ENCODE data around the gene MAN2C1. TPM values are rescaled to one million over a fixed set of nuclear protein-coding genes. Genes with fewer than 3 reads are reported as not detected.
"Not testable (repeated sequence)": the region's sequence is repeated elsewhere in the genome, so short reads cannot be mapped to it uniquely, and the experiment has no call there.

MAN2C1 gene
- 102 TPM for polyA plus RNA-seq (2012; ENCODE audit: insufficient read depth, insufficient read length)

DNA sequence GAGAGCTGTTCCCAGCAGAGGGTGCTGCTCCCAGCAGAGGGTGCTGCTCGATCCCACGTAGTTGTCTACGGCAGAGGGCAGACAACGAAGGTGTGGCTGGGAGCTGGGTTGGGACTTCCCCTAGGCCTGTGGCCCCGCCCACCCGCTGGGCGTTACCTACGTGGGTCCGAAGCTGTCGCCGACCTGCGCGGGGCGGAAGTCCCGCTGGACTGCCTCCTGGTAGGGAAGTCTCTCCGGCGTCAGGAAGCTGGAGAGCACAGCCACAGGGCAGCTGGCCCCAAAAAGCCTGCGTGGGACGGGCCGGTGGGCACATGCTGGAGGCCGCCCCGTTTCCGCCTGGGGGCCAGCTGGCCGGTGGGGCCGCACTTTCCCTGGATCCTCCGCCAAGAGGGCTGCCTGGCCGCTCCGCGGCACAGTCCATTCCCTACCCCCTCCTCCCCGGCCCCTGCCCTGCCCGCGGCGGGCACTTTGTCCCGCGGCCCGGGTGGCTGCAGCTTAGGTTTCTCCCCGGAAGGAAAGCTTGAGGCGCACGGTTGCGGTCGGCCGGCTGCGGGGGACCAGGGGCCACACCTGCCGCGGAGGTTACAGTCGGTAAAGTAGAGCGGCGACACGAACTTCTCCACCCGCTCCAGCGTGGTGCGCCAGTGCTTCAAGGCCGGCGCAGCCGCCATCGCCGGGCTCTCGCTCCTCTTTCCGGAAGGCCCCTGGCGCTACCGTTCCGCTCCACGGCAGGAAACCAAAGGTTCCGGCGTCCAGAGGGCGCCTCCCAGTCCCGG, at the start of gene MAN2C1:
Gene MAN2C1, minus strand, starts transcription at position 695 of the 776 bp plus-strand sequence. Its CDS starts 24 bp downstream, at position 671.
- H3K4me3 ChIP-seq (ENCODE audit: low read length), result peak within 1 kb of the TSS; percentile 81
- DNase-seq (ENCODE audit: low read depth, low spot score), result peak; percentile 91

GRCh38 chr15:75416584-75416983, 48.2 kb upstream of the MAN2C1 start:
- DNase-seq (ENCODE audit: low read depth, low spot score), result no peak
- no peak overlapping the region for H3K4me3 ChIP-seq (ENCODE audit: low read length)

DNA sequence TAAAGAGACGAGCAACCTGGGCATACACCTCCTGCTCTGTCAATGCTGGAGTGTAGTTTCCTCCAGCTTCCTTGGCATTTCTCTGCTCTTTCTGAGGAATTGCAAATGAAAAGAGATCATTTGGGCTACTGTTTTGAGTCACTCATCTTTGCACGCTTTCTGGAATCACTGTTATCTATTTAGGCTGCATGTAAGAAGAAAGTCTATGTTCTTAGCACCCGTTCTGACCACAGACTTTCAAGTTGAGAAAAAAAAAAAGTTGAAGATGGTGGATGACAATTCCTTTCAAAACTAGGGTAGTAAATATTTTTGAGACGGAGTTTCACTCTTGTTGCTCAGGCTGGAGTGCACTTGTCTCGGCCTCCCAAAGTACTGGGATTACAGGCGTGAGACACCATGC, 41.8 kb upstream of the MAN2C1 start:
- H3K4me3 ChIP-seq (ENCODE audit: low read length), result no peak overlapping the region
- DNase-seq (ENCODE audit: low read depth, low spot score), result no peak

DNA sequence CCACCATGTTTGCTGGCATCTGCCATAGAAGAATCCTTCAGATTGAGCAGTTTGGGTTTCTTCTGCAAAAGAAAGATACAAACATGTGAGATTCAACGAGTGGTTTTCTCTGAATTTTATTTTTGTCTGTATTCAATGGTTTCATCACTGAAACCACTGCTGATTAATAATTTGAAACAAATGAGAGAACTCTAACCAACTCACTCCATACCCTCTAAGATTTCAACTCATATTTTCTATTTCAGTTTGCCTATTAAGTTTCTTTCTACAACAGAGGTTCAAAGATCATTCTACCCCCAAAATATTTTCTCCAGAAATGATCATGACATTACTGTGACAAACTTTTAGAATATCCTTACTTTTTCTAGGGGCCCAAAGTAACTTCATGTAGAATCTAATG, 38.7 kb upstream of the MAN2C1 start:
- DNase-seq (ENCODE audit: low read depth, low spot score), result no peak
- no peak overlapping the region for H3K4me3 ChIP-seq (ENCODE audit: low read length)

DNA sequence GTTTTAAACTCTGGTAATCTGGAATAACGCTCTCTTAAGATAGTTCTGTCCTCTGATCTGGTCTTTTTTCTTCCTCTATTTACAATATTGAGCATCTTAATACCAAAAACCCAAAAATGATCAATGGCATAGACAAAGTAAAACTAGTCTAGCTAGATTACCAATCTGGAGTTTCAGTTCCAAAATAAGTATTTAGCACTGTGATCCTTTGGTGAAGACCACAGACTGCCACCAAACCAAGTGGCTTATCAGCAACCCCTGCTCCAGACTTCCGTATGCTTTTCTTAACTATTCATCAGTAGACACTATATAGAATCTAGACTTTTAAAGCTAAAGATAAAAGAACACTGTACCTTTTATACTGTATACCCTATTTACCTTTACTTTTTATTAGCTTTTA, 35.5 kb upstream of the MAN2C1 start:
- DNase-seq (ENCODE audit: low read depth, low spot score), result no peak

GRCh38 chr15:75397494-75397893, 29.1 kb upstream of the MAN2C1 start:
- no peak overlapping the region for H3K4me3 ChIP-seq (ENCODE audit: low read length)
- DNase-seq (ENCODE audit: low read depth, low spot score), result no peak

More for the DNA sequence above, 35.5 kb upstream of the MAN2C1 start:
- H3K4me3 ChIP-seq (ENCODE audit: low read length), result no peak overlapping the region

DNA sequence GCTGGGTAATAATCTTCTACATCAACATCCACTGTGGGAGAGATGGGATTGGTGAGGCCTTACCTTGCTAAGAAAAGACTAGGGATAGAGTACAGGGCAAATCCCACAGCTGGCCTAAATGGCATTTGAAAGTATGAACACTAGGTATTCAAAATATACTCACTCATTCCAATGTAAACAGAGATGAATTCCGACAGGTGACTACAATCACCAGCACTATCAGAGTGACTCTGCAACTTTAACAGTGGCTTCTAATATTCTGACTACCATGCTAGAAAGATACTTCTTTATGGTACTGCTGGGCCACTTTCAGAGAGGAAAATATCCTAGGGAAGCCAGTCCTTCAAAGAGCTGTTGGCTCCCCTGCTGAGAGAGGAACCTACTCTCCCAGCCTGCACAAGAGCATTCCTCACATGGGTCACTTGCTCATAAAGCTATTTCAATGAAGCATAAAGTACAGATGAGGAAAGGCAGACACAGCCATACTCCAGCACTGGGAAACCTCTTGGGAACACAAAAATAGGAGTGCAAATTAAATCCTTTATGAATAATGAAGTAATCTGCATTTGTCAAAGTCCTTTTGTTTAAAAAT, 21.5 kb upstream of the MAN2C1 start:
- no peak for DNase-seq (ENCODE audit: low read depth, low spot score)
- H3K4me3 ChIP-seq (ENCODE audit: low read length), result no peak overlapping the region

- DNase-seq (ENCODE audit: low read depth, low spot score), result not testable (repeated sequence)
Measured at GRCh38 chr15:75383986-75384385, 15.6 kb upstream of the MAN2C1 start.

DNA sequence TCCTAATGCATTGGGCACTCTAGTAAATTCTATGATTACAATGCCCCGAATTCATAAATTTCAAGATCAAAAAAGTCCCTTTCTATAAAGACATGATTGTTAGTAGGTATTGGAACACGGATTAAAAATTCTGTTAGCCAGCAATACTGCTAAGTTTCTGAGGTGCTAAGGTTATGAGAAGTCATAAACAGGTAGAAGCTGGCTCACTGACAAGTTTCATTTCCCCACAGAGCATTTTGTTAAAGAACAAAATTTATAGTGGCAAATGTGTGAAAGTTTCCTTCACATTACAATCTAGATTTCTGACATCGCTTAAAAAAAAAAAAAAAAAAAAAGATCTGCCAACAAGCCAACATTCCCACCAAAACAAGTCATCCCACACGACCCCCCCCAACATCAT, 12.4 kb upstream of the MAN2C1 start:
- no peak overlapping the region for H3K4me3 ChIP-seq (ENCODE audit: low read length)
- DNase-seq (ENCODE audit: low read depth, low spot score), result no peak

More at GRCh38 chr15:75383986-75384385, 15.6 kb upstream of the MAN2C1 start:
- not testable (repeated sequence) for H3K4me3 ChIP-seq (ENCODE audit: low read length)

DNA sequence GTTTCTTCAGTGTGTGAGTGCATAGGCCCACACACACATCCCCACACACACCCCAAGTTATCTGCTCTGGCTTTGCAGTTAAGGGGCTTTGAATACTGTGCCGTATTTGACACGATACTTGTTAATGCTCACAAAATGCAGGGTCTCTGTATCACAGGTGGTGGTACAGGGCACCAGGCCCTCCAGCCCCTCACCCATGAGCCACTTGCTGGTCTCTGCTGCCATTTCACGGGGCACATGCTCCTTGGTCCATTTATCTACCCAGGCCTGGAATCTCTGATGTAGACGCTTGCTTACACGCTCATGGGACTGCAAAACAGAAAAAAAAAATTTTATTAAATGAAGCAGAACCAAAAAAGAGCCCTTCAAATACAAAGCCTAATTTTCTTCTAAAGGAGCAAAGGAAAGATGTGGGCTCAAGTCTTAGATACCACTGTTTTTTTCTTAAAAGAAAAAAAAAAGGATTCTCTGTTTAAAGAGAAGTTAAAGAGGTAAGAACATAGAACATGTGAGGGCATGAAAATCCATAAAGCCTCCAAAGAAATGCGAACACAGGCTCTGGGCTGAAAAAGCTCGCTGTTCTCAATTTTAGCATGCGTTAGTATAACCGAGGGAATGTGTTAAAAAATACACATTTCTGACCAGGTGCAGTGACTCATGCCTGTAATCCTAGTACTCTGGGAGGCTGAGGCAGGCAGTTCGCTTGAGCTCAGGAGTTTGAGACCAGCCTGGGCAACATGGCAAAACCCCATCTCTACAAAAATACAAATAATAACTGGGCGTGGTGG, 3.7 kb upstream of the MAN2C1 start:
- no peak overlapping the region for H3K4me3 ChIP-seq (ENCODE audit: low read length)
- DNase-seq (ENCODE audit: low read depth, low spot score), result no peak

GRCh38 chr15:75371486-75371885, 3.1 kb upstream of the MAN2C1 start:
- no peak overlapping the region for H3K4me3 ChIP-seq (ENCODE audit: low read length)
- no peak for DNase-seq (ENCODE audit: low read depth, low spot score)

GRCh38 chr15:75369897-75370581, 1.6 kb upstream of the MAN2C1 start:
- no peak overlapping the region for H3K4me3 ChIP-seq (ENCODE audit: low read length)
- DNase-seq (ENCODE audit: low read depth, low spot score), result no peak

DNA sequence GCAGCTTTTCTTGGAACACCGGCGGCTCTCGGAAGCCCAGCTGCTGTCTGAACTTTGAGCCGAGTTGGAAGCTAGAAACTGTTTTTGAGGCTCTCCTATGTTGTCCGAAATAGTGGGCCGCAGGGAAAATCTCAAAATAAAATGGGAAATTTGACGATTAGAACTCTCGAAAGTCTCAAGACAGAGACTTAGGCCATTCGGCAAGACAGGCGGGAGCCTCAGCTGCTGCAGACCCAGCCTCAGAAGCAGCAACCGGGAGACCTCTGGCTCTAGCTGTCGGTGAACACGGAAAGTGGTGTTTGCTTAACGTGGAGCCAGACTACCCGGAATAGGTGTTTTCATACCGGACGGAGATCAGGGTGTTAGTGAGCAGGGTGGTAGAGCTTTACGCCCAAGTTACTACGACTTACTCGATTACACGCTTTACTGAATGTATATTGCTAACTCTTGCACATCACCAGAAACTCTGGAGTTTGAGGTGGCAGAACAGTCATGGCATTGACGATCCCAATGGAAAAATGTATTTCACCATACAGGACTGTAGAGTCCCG, 357 bp upstream of the MAN2C1 start:
- DNase-seq (ENCODE audit: low read depth, low spot score), result no peak
- peak overlapping the region; percentile 81 for H3K4me3 ChIP-seq (ENCODE audit: low read length)

- DNase-seq (ENCODE audit: low read depth, low spot score), result no peak
- H3K4me3 ChIP-seq (ENCODE audit: low read length), result peak overlapping the region; percentile 81
Measured at GRCh38 chr15:75367406-75367912, 948 bp downstream of the MAN2C1 start.

DNA sequence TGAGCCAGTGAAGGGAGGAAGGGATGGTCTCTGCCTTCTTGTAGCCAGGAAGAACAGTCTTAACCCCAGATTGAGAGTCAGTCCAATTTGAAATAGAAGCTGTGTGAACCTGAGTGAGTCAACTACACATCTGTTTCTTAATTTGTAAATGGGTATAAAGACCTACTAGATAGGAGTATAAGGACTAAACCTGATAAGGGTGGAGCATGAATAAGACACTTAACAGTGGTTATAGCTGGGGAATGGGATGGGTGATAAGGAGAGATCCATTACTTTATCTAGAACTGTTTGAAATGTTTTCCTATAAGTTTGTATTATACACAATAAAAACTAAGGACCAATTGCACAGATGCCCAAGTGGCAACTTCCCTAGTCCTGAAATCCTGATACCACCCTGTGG, 1.4 kb downstream of the MAN2C1 start:
- H3K4me3 ChIP-seq (ENCODE audit: low read length), result no peak overlapping the region
- DNase-seq (ENCODE audit: low read depth, low spot score), result no peak

- DNase-seq (ENCODE audit: low read depth, low spot score), result no peak
Measured at GRCh38 chr15:75366163-75366562, 2.2 kb downstream of the MAN2C1 start.

GRCh38 chr15:75364881-75365280, 3.5 kb downstream of the MAN2C1 start:
- H3K4me3 ChIP-seq (ENCODE audit: low read length), result no peak overlapping the region

More at GRCh38 chr15:75366163-75366562, 2.2 kb downstream of the MAN2C1 start:
- H3K4me3 ChIP-seq (ENCODE audit: low read length), result no peak overlapping the region

DNA sequence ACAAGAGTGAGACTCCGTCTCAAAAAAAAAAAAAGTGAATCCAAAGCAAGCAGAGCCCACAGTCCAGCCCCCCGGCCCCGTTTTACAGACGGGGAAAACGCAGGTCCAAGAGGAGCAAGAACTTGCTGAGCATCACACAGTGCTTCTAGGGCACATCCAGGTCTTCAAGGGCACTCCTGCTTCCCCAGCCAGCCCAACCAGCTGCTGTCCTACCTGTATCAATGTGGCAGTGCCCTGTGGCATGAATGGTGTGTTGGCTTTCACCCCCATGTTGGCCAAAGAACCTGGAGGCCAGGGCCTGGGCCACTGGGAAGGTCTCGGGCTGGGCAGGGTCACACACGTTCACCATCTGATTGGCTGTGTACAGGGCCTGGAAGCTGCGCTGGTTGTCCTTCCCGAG, 4.6 kb downstream of the MAN2C1 start:
- no peak overlapping the region for H3K4me3 ChIP-seq (ENCODE audit: low read length)
- DNase-seq (ENCODE audit: low read depth, low spot score), result no peak

More at GRCh38 chr15:75364881-75365280, 3.5 kb downstream of the MAN2C1 start:
- no peak for DNase-seq (ENCODE audit: low read depth, low spot score)
